Endothelial cell of umbilical vein (primary cell): ENCODE measurements around the gene TSPYL2. TPM values are rescaled to one million over a fixed set of nuclear protein-coding genes. Genes with fewer than 3 reads are reported as not detected.

Source experiments
- BruUV-seq: library from RNA; stranded (reverse); fragments of 400-500 nt; replicated peaks from 2 replicates; lab custom pipeline; 2021; lab: Mats Ljungman, UMichigan
- CTCF ChIA-PET: fragments of 300-600, 350-600 bp; sonication (Branson Sonifier 250); formaldehyde crosslinking; loops from one replicate; lab custom pipeline; 2021; ENCODE audit warnings: antibody characterized with exemption, inconsistent platforms; lab: Charles Lee
- POLR2A ChIA-PET: fragments of 300-600, 350-600 bp; sonication (Branson Sonifier 250); formaldehyde crosslinking; loops from one replicate; lab custom pipeline; 2021; ENCODE audit warnings: antibody characterized with exemption, inconsistent platforms; lab: Charles Lee
- DNase-seq: peaks from one replicate; pipeline ENCODE4 v3.0.0-alpha.2; 2011; ENCODE audit warnings: low read depth, low spot score
- FAIRE-seq: peaks from 2 replicates; lab custom pipeline; 2011; peaks lifted over from hg19 to GRCh38; lab: Jason Lieb, UNC
- H2AFZ ChIP-seq: 2 replicates; pipeline ENCODE4 v1.6.0; 2012; ENCODE audit warnings: low read depth, low read length, control low read depth, inconsistent platforms
- H3K27ac ChIP-seq: 2 replicates; pipeline ENCODE4 v1.5.1; 2011; ENCODE audit warnings: low read depth, mild to moderate bottlenecking, control low read depth, low read length, moderate library complexity; ENCODE audit not compliant: insufficient read depth
- H3K27me3 ChIP-seq, 2 experiments: 2 replicates each; pipeline versions ENCODE4 v1.6.0 to v1.6.1; 2011; ENCODE audit warnings: low read length in 2 of 2, mixed read lengths in 1 of 2; ENCODE audit not compliant: control insufficient read depth in 2 of 2, insufficient read depth in 2 of 2
- H3K36me3 ChIP-seq, 2 experiments: 2 replicates in 1 of 2; 3 replicates in 1 of 2; pipeline ENCODE4 v1.5.1; 2011; ENCODE audit warnings: low read length in 2 of 2, mild to moderate bottlenecking in 1 of 2, moderate library complexity in 1 of 2; ENCODE audit not compliant: control insufficient read depth in 2 of 2, insufficient read depth in 2 of 2; ENCODE audit errors: extremely low read depth in 1 of 2
- H3K4me1 ChIP-seq: 3 replicates; pipeline ENCODE4 v1.5.1; 2011; ENCODE audit warnings: mild to moderate bottlenecking, low read length; ENCODE audit not compliant: control insufficient read depth, insufficient read depth; ENCODE audit errors: extremely low read depth
- H3K4me2 ChIP-seq: 2 replicates; pipeline ENCODE4 v1.6.1; 2011; ENCODE audit warnings: low read length, control low read depth, mixed read lengths; ENCODE audit not compliant: insufficient read depth
- H3K4me3 ChIP-seq, 3 experiments: fragments of 200-600 bp in 1 of 3; sonication (generic), shearing (Covaris generic) in 1 of 3; replicated peaks in 1 of 3; 2 replicates each; pipeline ENCODE4 v1.5.1; 2011 to 2016; ENCODE audit warnings: control low read depth in 3 of 3, low read length in 3 of 3, mild to moderate bottlenecking in 2 of 3, inconsistent platforms in 1 of 3, low read depth in 1 of 3, moderate library complexity in 1 of 3; ENCODE audit not compliant: insufficient read depth in 1 of 3
- H3K79me2 ChIP-seq: 2 replicates; pipeline ENCODE4 v1.6.0; 2012; ENCODE audit warnings: low read length, inconsistent platforms; ENCODE audit not compliant: control insufficient read depth, insufficient read depth
- H3K9ac ChIP-seq: replicated peaks from 2 replicates; pipeline ENCODE3; 2011; ENCODE audit warnings: low read length, control low read depth; ENCODE audit not compliant: insufficient read depth; ENCODE audit errors: extremely low read depth
- H3K9me1 ChIP-seq: replicated peaks from 3 replicates; pipeline ENCODE4 v1.6.0; 2011; ENCODE audit warnings: mild to moderate bottlenecking, low read length; ENCODE audit not compliant: control insufficient read depth, insufficient read depth; ENCODE audit errors: extremely low read depth
- H3K9me3 ChIP-seq: replicated peaks from 2 replicates; pipeline ENCODE4 v1.5.1; 2012; ENCODE audit warnings: low read length, inconsistent platforms; ENCODE audit not compliant: control insufficient read depth, insufficient read depth
- H4K20me1 ChIP-seq: replicated peaks from 2 replicates; pipeline ENCODE3; 2011; ENCODE audit warnings: mild to moderate bottlenecking, low read length; ENCODE audit not compliant: control insufficient read depth, insufficient read depth; ENCODE audit errors: extremely low read depth
- EZH2 ChIP-seq: IDR thresholded peaks from 2 replicates; pipeline ENCODE4 v1.6.1; 2012; ENCODE audit warnings: borderline replicate concordance, low read depth, mild to moderate bottlenecking, moderate library complexity, low read length, inconsistent platforms; ENCODE audit not compliant: severe bottlenecking
- FOS ChIP-seq: IDR thresholded peaks from 2 replicates; pipeline ENCODE4 v1.6.1; 2011; ENCODE audit warnings: mild to moderate bottlenecking, low read length, moderate library complexity, borderline replicate concordance; ENCODE audit not compliant: insufficient read depth
- GATA2 ChIP-seq: IDR thresholded peaks from 2 replicates; pipeline ENCODE4 v1.7.0; 2011; ENCODE audit warnings: low read depth, mild to moderate bottlenecking, moderate library complexity, mixed read lengths, low read length; ENCODE audit not compliant: insufficient read length, insufficient read depth
- JUN ChIP-seq: IDR thresholded peaks from 2 replicates; pipeline ENCODE4 v1.6.1; 2011; ENCODE audit warnings: borderline replicate concordance, low read depth; ENCODE audit not compliant: insufficient read length, insufficient read depth
- MYC ChIP-seq: IDR thresholded peaks from one replicate; pipeline ENCODE4 v1.6.1; 2011; ENCODE audit warnings: mild to moderate bottlenecking, low read depth, low read length
- POLR2A ChIP-seq: IDR thresholded peaks from 2 replicates; pipeline ENCODE4 v1.6.1; 2012; ENCODE audit warnings: low read depth, mild to moderate bottlenecking, control low read depth, low read length
- POLR2AphosphoS5 ChIP-seq: IDR thresholded peaks from 2 replicates; pipeline ENCODE4 v1.6.1; 2012; ENCODE audit warnings: low read depth, mild to moderate bottlenecking, control low read depth, low read length, moderate library complexity; ENCODE audit not compliant: insufficient read depth
- dilution Hi-C: fragments of 300-500 bp; cut with MboI; formaldehyde crosslinking; loops from one replicate; pipeline ENCODE4 v1.15.0; 2019; ENCODE audit warnings: low sequenced_read_pairs; ENCODE audit not compliant: extremely low pct_ligation_motif_present
- intact Hi-C: fragments of 100-400 bp; cut with micrococcal nuclease; formaldehyde crosslinking; loops from one replicate; pipeline ENCODE4 v1.10.0; 2022
- polyA plus RNA-seq, 4 experiments: library from polyadenylated mRNA; depleted of rRNA in 3 of 4; stranded (reverse) in 3 of 4; unstranded in 1 of 4; fragments of >200 nt; gene quantifications; 2 replicates each; pipeline versions ENCODE4 v1.2.1 to v1.2.3, GENCODE V29; 2011 to 2012; ENCODE audit warnings: missing spikeins in 1 of 4
- total RNA-seq: library from RNA; stranded (reverse); gene quantifications from 2 replicates; pipeline ENCODE4 v1.2.3, GENCODE V29; 2021
- TF ChIP-seq, protein P1 (sequence below): IDR thresholded peaks from 2 replicates; pipeline ENCODE4 v1.6.1; 2011; ENCODE audit not compliant: insufficient read depth, insufficient read length
- TF ChIP-seq, protein P2 (sequence below), 2 donors: IDR thresholded peaks; 1 replicate in 1 of 2; 2 replicates in 1 of 2; pipeline ENCODE4 v1.5.1; 2011; ENCODE audit warnings: low read length in 2 of 2, mild to moderate bottlenecking in 2 of 2, moderate library complexity in 2 of 2, control low read depth in 1 of 2, inconsistent platforms in 1 of 2, low read depth in 1 of 2; ENCODE audit not compliant: insufficient read depth in 1 of 2; ENCODE audit errors: extremely low read depth in 1 of 2

Gene TSPYL2
- total and polyA plus RNA-seq, 2 donors (not counting 3 experiments of a cell fraction or from before 2014, with no cell fraction given), result 17.3 to 17.8 TPM

DNA sequence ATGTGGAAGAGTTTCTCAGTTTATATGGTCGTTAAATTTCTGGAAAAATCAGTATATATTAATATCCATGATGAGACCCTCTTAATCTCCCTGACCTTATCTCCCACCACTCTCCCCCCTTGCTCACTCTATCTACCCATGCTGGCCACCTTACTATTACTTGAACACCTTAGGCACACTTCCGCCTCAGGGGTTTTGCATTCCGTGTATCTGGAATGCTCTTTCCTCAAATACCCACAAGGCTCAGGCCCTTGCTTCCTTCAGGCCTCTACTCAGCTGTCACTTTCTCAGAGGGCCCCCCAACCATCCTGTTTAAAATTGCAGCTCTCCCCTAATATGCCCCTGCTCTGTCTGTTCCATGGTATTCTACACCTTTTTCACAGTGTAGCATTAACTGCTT lies 13.6 kb downstream of the TSPYL2 start:
- CTCF ChIA-PET, result no interaction called here
- Histone ChIP-seq H3K27ac (no peak overlapping the region), H2AFZ (no peak overlapping the region), H3K36me3 (no peaks in the 10 kb centered on the region), H3K4me3 (no peak overlapping the region), H3K4me1 (peaks cover 12% of the 10 kb centered on the region), H3K9me3 (no peaks in the 10 kb centered on the region), H3K4me2 (no peak overlapping the region), H3K9ac (no peak overlapping the region), H3K79me2 (no peaks in the 10 kb centered on the region), H3K27me3 (no peaks in the 10 kb centered on the region), H3K9me1 (no peaks in the 10 kb centered on the region), H4K20me1 (no peaks in the 10 kb centered on the region)
- no peak for FAIRE-seq
- intact Hi-C loops, result loop anchor here (10.0 kb wide), 1 partner anchor 329 kb away; the partner anchor contains the start of genes RIBC1 and SMC1A
- no TSS peak for BruUV-seq
- POLR2A ChIA-PET, result no interaction called here
- dilution Hi-C loops, result no loop called here
- TF ChIP-seq, protein P1, sequence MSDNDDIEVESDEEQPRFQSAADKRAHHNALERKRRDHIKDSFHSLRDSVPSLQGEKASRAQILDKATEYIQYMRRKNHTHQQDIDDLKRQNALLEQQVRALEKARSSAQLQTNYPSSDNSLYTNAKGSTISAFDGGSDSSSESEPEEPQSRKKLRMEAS, result no peak
- TF ChIP-seq FOS, result no peak
- no peak for DNase-seq

DNA sequence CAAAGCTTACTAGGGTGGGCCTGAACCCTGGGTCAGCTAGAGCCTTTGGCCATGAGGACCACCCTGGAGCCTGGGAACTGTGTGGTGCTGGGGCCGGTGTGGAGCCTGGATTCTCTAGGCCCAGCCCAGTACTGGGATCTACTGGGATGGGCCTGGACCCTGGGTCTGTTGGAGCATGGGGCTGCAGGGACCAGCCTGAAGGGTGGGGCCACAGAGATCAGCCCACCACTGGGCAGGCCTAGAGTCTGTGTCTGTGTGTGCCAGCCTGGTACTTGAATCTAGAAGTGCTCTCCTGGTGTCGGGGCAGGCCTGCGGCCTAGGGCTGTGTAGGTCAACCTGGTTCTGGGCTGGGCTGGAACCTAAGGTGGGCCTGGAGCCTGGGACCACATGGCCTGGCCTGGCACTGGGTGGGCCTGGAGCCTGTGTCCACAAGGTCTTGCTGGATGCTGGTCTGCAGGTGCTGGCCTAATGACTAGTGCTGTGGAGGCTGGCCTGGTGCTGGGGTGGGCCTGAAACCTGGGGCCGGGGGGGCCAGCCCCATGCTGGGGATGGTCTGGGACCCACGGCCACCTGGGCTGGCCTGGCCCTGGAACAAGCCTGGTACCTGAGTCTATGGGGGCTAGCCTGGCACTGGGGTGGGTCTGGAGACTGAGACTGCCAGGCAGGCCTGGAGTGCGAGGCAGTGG lies 32.8 kb downstream of the TSPYL2 start:
- H3K27ac ChIP-seq, result no peak overlapping the region
- H3K9me1 ChIP-seq, result no peaks in the 10 kb centered on the region
- H3K79me2 ChIP-seq, result no peaks in the 10 kb centered on the region
- no peak for DNase-seq
- intact Hi-C loops, result no loop called here
- FAIRE-seq, result no peak
- no peaks in the 10 kb centered on the region for H3K36me3 ChIP-seq
- no peak for TF ChIP-seq EZH2
- TF ChIP-seq GATA2, result no peak
- TF ChIP-seq FOS, result no peak
- TF ChIP-seq POLR2A, result no peak
- no peak for TF ChIP-seq JUN
- TF ChIP-seq POLR2AphosphoS5, result no peak
- TF ChIP-seq, protein P1, result no peak
- TF ChIP-seq, protein P2, sequence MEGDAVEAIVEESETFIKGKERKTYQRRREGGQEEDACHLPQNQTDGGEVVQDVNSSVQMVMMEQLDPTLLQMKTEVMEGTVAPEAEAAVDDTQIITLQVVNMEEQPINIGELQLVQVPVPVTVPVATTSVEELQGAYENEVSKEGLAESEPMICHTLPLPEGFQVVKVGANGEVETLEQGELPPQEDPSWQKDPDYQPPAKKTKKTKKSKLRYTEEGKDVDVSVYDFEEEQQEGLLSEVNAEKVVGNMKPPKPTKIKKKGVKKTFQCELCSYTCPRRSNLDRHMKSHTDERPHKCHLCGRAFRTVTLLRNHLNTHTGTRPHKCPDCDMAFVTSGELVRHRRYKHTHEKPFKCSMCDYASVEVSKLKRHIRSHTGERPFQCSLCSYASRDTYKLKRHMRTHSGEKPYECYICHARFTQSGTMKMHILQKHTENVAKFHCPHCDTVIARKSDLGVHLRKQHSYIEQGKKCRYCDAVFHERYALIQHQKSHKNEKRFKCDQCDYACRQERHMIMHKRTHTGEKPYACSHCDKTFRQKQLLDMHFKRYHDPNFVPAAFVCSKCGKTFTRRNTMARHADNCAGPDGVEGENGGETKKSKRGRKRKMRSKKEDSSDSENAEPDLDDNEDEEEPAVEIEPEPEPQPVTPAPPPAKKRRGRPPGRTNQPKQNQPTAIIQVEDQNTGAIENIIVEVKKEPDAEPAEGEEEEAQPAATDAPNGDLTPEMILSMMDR (IDR thresholded peaks at IDR 0.05; ENCODE audit: extremely low read depth in 1 of 2, insufficient read depth in 1 of 2, low read depth in 1 of 2, low read length in 2 of 2), result no peak
- no peak for TF ChIP-seq MYC
- H3K27me3 ChIP-seq, result no peaks in the 10 kb centered on the region
- H2AFZ ChIP-seq, result no peak overlapping the region
- no TSS peak for BruUV-seq
- no peak overlapping the region for H3K9ac ChIP-seq
- H4K20me1 ChIP-seq, result no peaks in the 10 kb centered on the region
- no peak overlapping the region for H3K4me2 ChIP-seq
- H3K4me1 ChIP-seq, result no peaks in the 10 kb centered on the region
- ChIA-PET CTCF (no interaction called here), POLR2A (no interaction called here)
- H3K4me3 ChIP-seq, result no peak overlapping the region
- no peaks in the 10 kb centered on the region for H3K9me3 ChIP-seq
- dilution Hi-C loops, result no loop called here
